Astrocyte (in vitro differentiated cells and primary cell): ENCODE results near the gene DLK2. TPM values are rescaled to one million over a fixed set of nuclear protein-coding genes. Genes with fewer than 3 reads are reported as not detected.
A peak's percentile ranks its signal among the peaks of the same experiment; 100 is the strongest.

Experiments used
- DNase-seq: peaks from one replicate; pipeline ENCODE4 v3.0.0-alpha.2; 2010; ENCODE audit warnings: low read depth
- FAIRE-seq: peaks from 2 replicates; lab custom pipeline; 2011; peaks lifted over from hg19 to GRCh38; lab: Jason Lieb, UNC
- H2AFZ ChIP-seq: 2 replicates; pipeline ENCODE4 v1.6.0; 2012; ENCODE audit warnings: low read depth, low read length, inconsistent platforms
- H3K27ac ChIP-seq: 2 replicates; pipeline ENCODE4 v1.5.1; 2011; ENCODE audit warnings: low read depth, low read length, inconsistent platforms
- H3K27me3 ChIP-seq: 2 replicates; pipeline ENCODE4 v1.6.0; 2011; ENCODE audit warnings: low read length, inconsistent platforms; ENCODE audit not compliant: insufficient read depth
- H3K36me3 ChIP-seq: 2 replicates; pipeline ENCODE4 v1.5.1; 2011; ENCODE audit warnings: low read length, inconsistent platforms; ENCODE audit not compliant: insufficient read depth
- H3K4me1 ChIP-seq: 2 replicates; pipeline ENCODE4 v1.5.1; 2011; ENCODE audit warnings: low read length, inconsistent platforms; ENCODE audit not compliant: insufficient read depth
- H3K4me2 ChIP-seq: 2 replicates; pipeline ENCODE4 v1.6.0; 2012; ENCODE audit warnings: low read length, inconsistent platforms
- H3K4me3 ChIP-seq: 2 replicates; pipeline ENCODE4 v1.5.1; 2011; ENCODE audit warnings: low read depth, mild to moderate bottlenecking, low read length, inconsistent platforms; ENCODE audit not compliant: insufficient read depth
- H3K79me2 ChIP-seq: 2 replicates; pipeline ENCODE4 v1.6.0; 2012; ENCODE audit warnings: mild to moderate bottlenecking, low read length, inconsistent platforms; ENCODE audit not compliant: insufficient read depth
- H3K9ac ChIP-seq: 2 replicates; pipeline ENCODE4 v1.6.0; 2012; ENCODE audit warnings: mild to moderate bottlenecking, low read length, inconsistent platforms
- H3K9me3 ChIP-seq: 2 replicates; pipeline ENCODE4 v1.5.1; 2012; ENCODE audit warnings: low read depth, mild to moderate bottlenecking, low read length, inconsistent platforms; ENCODE audit not compliant: insufficient read depth
- H4K20me1 ChIP-seq: 2 replicates; pipeline ENCODE4 v1.6.0; 2012; ENCODE audit warnings: low read length, inconsistent platforms; ENCODE audit not compliant: insufficient read depth
- H3K27ac Mint-ChIP-seq: one replicate; pipeline ENCODE4 v1.8.0; 2021; ENCODE audit warnings: mild to moderate bottlenecking, mixed read lengths; ENCODE audit not compliant: unreplicated experiment
- H3K27me3 Mint-ChIP-seq: one replicate; pipeline ENCODE4 v1.8.0; 2021; ENCODE audit warnings: low read depth, mixed read lengths; ENCODE audit not compliant: unreplicated experiment
- H3K36me3 Mint-ChIP-seq: one replicate; pipeline ENCODE4 v1.8.0; 2021; ENCODE audit warnings: low read depth, mixed read lengths; ENCODE audit not compliant: unreplicated experiment
- H3K4me1 Mint-ChIP-seq: one replicate; pipeline ENCODE4 v1.8.0; 2021; ENCODE audit warnings: low read depth, mixed read lengths; ENCODE audit not compliant: unreplicated experiment
- H3K4me3 Mint-ChIP-seq: one replicate; pipeline ENCODE4 v1.8.0; 2021; ENCODE audit warnings: mild to moderate bottlenecking, moderate library complexity, mixed read lengths; ENCODE audit not compliant: unreplicated experiment
- H3K9me3 Mint-ChIP-seq: one replicate; pipeline ENCODE4 v1.8.0; 2021; ENCODE audit warnings: mild to moderate bottlenecking, mixed read lengths; ENCODE audit not compliant: unreplicated experiment
- CTCF ChIP-seq: IDR thresholded peaks from 2 replicates; pipeline ENCODE4 v1.5.1; 2011; ENCODE audit warnings: low read depth, mild to moderate bottlenecking, inconsistent platforms, low read length, moderate library complexity; ENCODE audit not compliant: insufficient read depth
- EZH2 ChIP-seq: IDR thresholded peaks from 2 replicates; pipeline ENCODE4 v1.6.1; 2012; ENCODE audit warnings: mild to moderate bottlenecking, low read length, inconsistent platforms; ENCODE audit not compliant: insufficient read depth
- total RNA-seq: library from RNA; stranded (reverse); gene quantifications from 2 replicates; pipeline ENCODE4 v1.2.1, GENCODE V29; 2021

DLK2 gene
- total RNA-seq, 1 donor from 2014 or later, result 0.68 TPM

GRCh38 chr6:43481075-43481474 is 25.7 kb upstream of the DLK2 start:
- Histone ChIP-seq H4K20me1 (peaks cover 37% of the 10 kb centered on the region), H2AFZ (no peak overlapping the region), H3K79me2 (peaks cover 66% of the 10 kb centered on the region), H3K27me3 (no peaks in the 10 kb centered on the region), H3K4me2 (no peak overlapping the region), H3K27ac (no peak overlapping the region), H3K9ac (no peak overlapping the region), H3K9me3 (no peaks in the 10 kb centered on the region), H3K4me3 (no peak overlapping the region), H3K4me1 (peaks cover 13% of the 10 kb centered on the region), H3K36me3 (no peaks in the 10 kb centered on the region)
- Mint-ChIP-seq H3K4me1 (peaks cover 20% of the 10 kb centered on the region), H3K27me3 (no peaks in the 10 kb centered on the region), H3K4me3 (no peak overlapping the region), H3K27ac (peak overlapping the region; percentile 44), H3K36me3 (peaks cover 2% of the 10 kb centered on the region), H3K9me3 (no peaks in the 10 kb centered on the region)
- DNase-seq (no peak), FAIRE-seq (no peak)
- no peak for TF ChIP-seq CTCF
- TF ChIP-seq EZH2, result no peak

GRCh38 chr6:43478008-43478372 is 22.6 kb upstream of the DLK2 start:
- peaks cover 47% of the 10 kb centered on the region for H3K79me2 ChIP-seq

More at GRCh38 chr6:43478008-43478372, 22.6 kb upstream of the DLK2 start:
- Mint-ChIP-seq H3K36me3 (no peaks in the 10 kb centered on the region), H3K4me1 (peaks cover 20% of the 10 kb centered on the region), H3K27me3 (no peaks in the 10 kb centered on the region), H3K27ac (peak overlapping the region; percentile 92), H3K9me3 (no peaks in the 10 kb centered on the region), H3K4me3 (peak overlapping the region; percentile 95)
- DNase-seq, result no peak
- TF ChIP-seq CTCF, result no peak
- no peak for TF ChIP-seq EZH2
- Histone ChIP-seq H3K27ac (peak overlapping the region; percentile 71), H3K9ac (peak overlapping the region; percentile 94), H3K9me3 (no peaks in the 10 kb centered on the region), H3K4me1 (peaks cover 13% of the 10 kb centered on the region), H3K4me3 (peak overlapping the region; percentile 74), H2AFZ (peak overlapping the region; percentile 35), H3K4me2 (peak overlapping the region; percentile 93), H4K20me1 (peaks cover 13% of the 10 kb centered on the region), H3K27me3 (no peaks in the 10 kb centered on the region), H3K36me3 (no peaks in the 10 kb centered on the region)
- no peak for FAIRE-seq
